GM23338 (cell line): Measurements from ENCODE around the gene LY6G6D. TPM values are rescaled to one million over a fixed set of nuclear protein-coding genes. Genes with fewer than 3 reads are reported as not detected.

Source experiments
- ATAC-seq: fragments of 200-7000 bp; cut with Tn5 transposase; 3 replicates; pipeline ENCODE4 v1.9.1; 2020
- DNase-seq: peaks from one replicate; pipeline ENCODE4 v3.0.0-alpha.2; 2015; ENCODE audit warnings: low spot score
- H2AFZ ChIP-seq: fragments of 200-600 bp; sonication (generic); 2 replicates; pipeline ENCODE4 v1.8.0; 2016; ENCODE audit warnings: antibody characterized with exemption, mild to moderate bottlenecking, moderate library complexity
- H3F3A ChIP-seq: fragments of 200-600 bp; sonication (generic); replicated peaks from 2 replicates; pipeline ENCODE4 v1.8.0; 2017; ENCODE audit warnings: antibody characterized with exemption, mixed run types, low read depth
- H3K27ac ChIP-seq: fragments of 200-600 bp; sonication (generic); 2 replicates; pipeline ENCODE4 v1.6.1; 2016; ENCODE audit warnings: low read depth
- H3K27me3 ChIP-seq: fragments of 200-600 bp; sonication (generic); 2 replicates; pipeline ENCODE4 v1.8.0; 2016; ENCODE audit warnings: mild to moderate bottlenecking, mixed run types, moderate library complexity; ENCODE audit not compliant: insufficient read depth
- H3K36me3 ChIP-seq: fragments of 200-600 bp; sonication (generic); 2 replicates; pipeline ENCODE4 v1.8.0; 2016; ENCODE audit warnings: mild to moderate bottlenecking; ENCODE audit not compliant: insufficient read depth
- H3K4me1 ChIP-seq: fragments of 200-600 bp; sonication (generic); 2 replicates; pipeline ENCODE4 v1.8.0; 2016; ENCODE audit warnings: mild to moderate bottlenecking, moderate library complexity; ENCODE audit not compliant: insufficient read depth
- H3K4me2 ChIP-seq: fragments of 200-600 bp; sonication (generic); 2 replicates; pipeline ENCODE4 v1.7.1; 2017; ENCODE audit warnings: mixed run types
- H3K4me3 ChIP-seq: fragments of 200-600 bp; sonication (generic); 2 replicates; pipeline ENCODE4 v1.6.1; 2016; ENCODE audit warnings: mixed run types
- H3K79me2 ChIP-seq: fragments of 200-600 bp; sonication (generic); replicated peaks from 2 replicates; pipeline ENCODE4 v1.8.0; 2017; ENCODE audit warnings: mild to moderate bottlenecking; ENCODE audit not compliant: insufficient read depth
- H3K9me2 ChIP-seq: fragments of 200-600 bp; sonication (generic); 2 replicates; pipeline ENCODE4 v1.8.0; 2017; ENCODE audit not compliant: insufficient read depth
- H4K20me1 ChIP-seq: fragments of 200-600 bp; sonication (generic); replicated peaks from 2 replicates; pipeline ENCODE4 v1.8.0; 2017; ENCODE audit warnings: mild to moderate bottlenecking; ENCODE audit not compliant: insufficient read depth
- H3K27ac Mint-ChIP-seq: 2 replicates; pipeline ENCODE4 v1.8.0; 2020; ENCODE audit warnings: inconsistent platforms, mild to moderate bottlenecking, moderate library complexity, mixed read lengths
- H3K27me3 Mint-ChIP-seq: 3 replicates; pipeline ENCODE4 v1.8.0; 2022; ENCODE audit warnings: low read depth, mild to moderate bottlenecking, moderate library complexity, mixed read lengths, inconsistent platforms; ENCODE audit not compliant: insufficient read depth, poor library complexity
- H3K36me3 Mint-ChIP-seq: 3 replicates; pipeline ENCODE4 v1.8.0; 2021; ENCODE audit warnings: low read depth, mild to moderate bottlenecking, inconsistent platforms, moderate library complexity, mixed read lengths
- H3K4me1 Mint-ChIP-seq: 3 replicates; pipeline ENCODE4 v1.8.0; 2020; ENCODE audit warnings: mild to moderate bottlenecking, inconsistent platforms, mixed read lengths
- H3K4me3 Mint-ChIP-seq: 3 replicates; pipeline ENCODE4 v1.8.0; 2021; ENCODE audit warnings: moderate library complexity, mild to moderate bottlenecking, inconsistent platforms, mixed read lengths
- H3K9me3 Mint-ChIP-seq: 3 replicates; pipeline ENCODE4 v1.8.0; 2020; ENCODE audit warnings: moderate library complexity, mild to moderate bottlenecking, inconsistent platforms, mixed read lengths
- EZH2 ChIP-seq: fragments of 200-600 bp; sonication (generic); IDR thresholded peaks from one replicate; pipeline ENCODE4 v1.8.0; 2017; ENCODE audit warnings: antibody characterized with exemption, mild to moderate bottlenecking, low read depth; ENCODE audit not compliant: unreplicated experiment
- EZH2phosphoT487 ChIP-seq: fragments of 200-600 bp; sonication (generic); IDR thresholded peaks from one replicate; pipeline ENCODE4 v1.8.1; 2018; ENCODE audit warnings: antibody characterized with exemption; ENCODE audit not compliant: unreplicated experiment
- REST ChIP-seq: IDR thresholded peaks from one replicate; pipeline ENCODE4 v1.6.1; 2018; ENCODE audit warnings: antibody characterized with exemption; ENCODE audit not compliant: unreplicated experiment
- ZNF114 ChIP-seq: fragments of 250-450 bp; sonication (Bioruptor Pico); IDR thresholded peaks from 2 replicates; pipeline ENCODE4 v1.5.0; 2020; ENCODE audit warnings: mild to moderate bottlenecking, moderate library complexity
- ZNF462 ChIP-seq: fragments of 250-450 bp; sonication (Bioruptor Pico); IDR thresholded peaks from 2 replicates; pipeline ENCODE4 v1.5.0; 2020; ENCODE audit warnings: mild to moderate bottlenecking, moderate library complexity
- polyA plus RNA-seq: library from polyadenylated mRNA; unstranded; fragments of >200 nt; fragmentation: Nextera tagmentation; extraction: Ambion mirVana; gene quantifications from 2 replicates; pipeline ENCODE4 v1.2.1, GENCODE V29; 2016
- total RNA-seq: library from RNA; depleted of rRNA; stranded (reverse); fragments of >200 nt; shearing (Covaris generic); gene quantifications from 2 replicates; pipeline ENCODE4 v1.2.3, GENCODE V29; 2014

Gene LY6G6D
- total and polyA plus RNA-seq, 2 experiments from 2014 or later, result not detected

GRCh38 chr6:31750411-31751022 lies 35.4 kb downstream of the LY6G6D start:
- no peaks in the 10 kb centered on the region for H3K4me1 Mint-ChIP-seq
- DNase-seq (no peak), ATAC-seq (no peak)
- TF ChIP-seq EZH2phosphoT487 (no peak), EZH2 (no peak)
- H3K27me3 Mint-ChIP-seq, result peaks cover 7% of the 10 kb centered on the region
- no peak overlapping the region for H2AFZ ChIP-seq
- no peaks in the 10 kb centered on the region for H3K27me3 ChIP-seq
- H4K20me1 ChIP-seq, result no peaks in the 10 kb centered on the region; the same call in 1 of the 2 replicates
- no peak overlapping the region for H3K4me3 ChIP-seq
- H3K9me2 ChIP-seq, result no peaks in the 10 kb centered on the region
- no peak overlapping the region for H3K4me3 Mint-ChIP-seq
- no peak overlapping the region for H3K4me2 ChIP-seq
- H3K9me3 Mint-ChIP-seq, result no peaks in the 10 kb centered on the region
- H3K79me2 ChIP-seq, result no peaks in the 10 kb centered on the region
- H3K36me3 ChIP-seq, result no peaks in the 10 kb centered on the region
- no peaks in the 10 kb centered on the region for H3K4me1 ChIP-seq
- H3F3A ChIP-seq, result 0 out of 2 replicates have a peak, but pooled peaks cover 4% of the 10 kb centered on the region
- peaks cover 13% of the 10 kb centered on the region for H3K36me3 Mint-ChIP-seq
- H3K27ac ChIP-seq, result no peak overlapping the region
- H3K27ac Mint-ChIP-seq, result no peak overlapping the region; the same call in 1 of the 2 replicates

- H3K4me2 ChIP-seq, result no peak overlapping the region
- H3K4me1 ChIP-seq, result no peaks in the 10 kb centered on the region
- no peak for TF ChIP-seq EZH2phosphoT487
- no peak for TF ChIP-seq ZNF114
- ATAC-seq (no peak), DNase-seq (no peak)
- H3K4me3 Mint-ChIP-seq, result no peak overlapping the region
- H3F3A ChIP-seq, result 0 out of 2 replicates have a peak, but pooled peaks cover 4% of the 10 kb centered on the region
- H3K4me1 Mint-ChIP-seq, result no peaks in the 10 kb centered on the region
- no peaks in the 10 kb centered on the region for H3K27me3 ChIP-seq
- H3K4me3 ChIP-seq, result no peak overlapping the region
- no peak overlapping the region for H3K27ac ChIP-seq
- no peaks in the 10 kb centered on the region for H3K79me2 ChIP-seq
- H4K20me1 ChIP-seq, result peaks cover 3% of the 10 kb centered on the region; the same call in 1 of the 2 replicates
- H3K27ac Mint-ChIP-seq, result no peak overlapping the region
- no peaks in the 10 kb centered on the region for H3K9me3 Mint-ChIP-seq
- no peaks in the 10 kb centered on the region for H3K9me2 ChIP-seq
- peaks cover 7% of the 10 kb centered on the region for H3K27me3 Mint-ChIP-seq
- peaks cover 7% of the 10 kb centered on the region; the same call in 2 of the 3 replicates for H3K36me3 Mint-ChIP-seq
- no peaks in the 10 kb centered on the region for H3K36me3 ChIP-seq
- no peak overlapping the region for H2AFZ ChIP-seq
Measured at GRCh38 chr6:31752739-31753319, 37.7 kb downstream of the LY6G6D start.

GRCh38 chr6:31758281-31758680 lies 43.1 kb downstream of the LY6G6D start:
- Histone ChIP-seq H3K27ac (no peak overlapping the region), H3F3A (no peaks in the 10 kb centered on the region), H3K9me2 (no peaks in the 10 kb centered on the region), H3K79me2 (no peaks in the 10 kb centered on the region), H3K4me2 (no peak overlapping the region), H2AFZ (no peak overlapping the region), H3K4me1 (0 out of 2 replicates have a peak, but pooled peaks cover 1% of the 10 kb centered on the region), H3K4me3 (no peak overlapping the region), H3K27me3 (no peaks in the 10 kb centered on the region), H3K36me3 (no peaks in the 10 kb centered on the region), H4K20me1 (0 out of 2 replicates have a peak, but pooled peaks cover 3% of the 10 kb centered on the region)
- H3K27me3 Mint-ChIP-seq, result peaks cover 7% of the 10 kb centered on the region
- no peak for DNase-seq
- H3K4me1 Mint-ChIP-seq, result peaks cover 3% of the 10 kb centered on the region; the same call in 2 of the 3 replicates
- H3K4me3 Mint-ChIP-seq, result no peak overlapping the region
- H3K9me3 Mint-ChIP-seq, result no peaks in the 10 kb centered on the region; the same call in 2 of the 3 replicates
- peaks cover 22% of the 10 kb centered on the region for H3K36me3 Mint-ChIP-seq
- no peak for ATAC-seq
- no peak overlapping the region for H3K27ac Mint-ChIP-seq
- no peak for TF ChIP-seq ZNF114
- TF ChIP-seq REST, result no peak
- TF ChIP-seq ZNF462 (CRISPR knock-in tag), result no peak
